Lower leg skin (tissue), 3 donors: ENCODE data around the gene CREB1.

Experiments
- POLR2A ChIP-seq, 2 donors: fragments of 450-650 bp; IDR thresholded peaks; one replicate each; pipeline ENCODE4 v1.6.1; 2016 to 2017; ENCODE audit warnings: antibody characterized with exemption in 2 of 2, mild to moderate bottlenecking in 1 of 2, moderate library complexity in 1 of 2
- TF ChIP-seq, protein P1 (sequence below), 3 donors: fragments of 450-650 bp; IDR thresholded peaks; one replicate each; pipeline ENCODE4 v1.5.1; 2016; ENCODE audit warnings: antibody characterized with exemption in 3 of 3, mild to moderate bottlenecking in 3 of 3, moderate library complexity in 2 of 3

DNA sequence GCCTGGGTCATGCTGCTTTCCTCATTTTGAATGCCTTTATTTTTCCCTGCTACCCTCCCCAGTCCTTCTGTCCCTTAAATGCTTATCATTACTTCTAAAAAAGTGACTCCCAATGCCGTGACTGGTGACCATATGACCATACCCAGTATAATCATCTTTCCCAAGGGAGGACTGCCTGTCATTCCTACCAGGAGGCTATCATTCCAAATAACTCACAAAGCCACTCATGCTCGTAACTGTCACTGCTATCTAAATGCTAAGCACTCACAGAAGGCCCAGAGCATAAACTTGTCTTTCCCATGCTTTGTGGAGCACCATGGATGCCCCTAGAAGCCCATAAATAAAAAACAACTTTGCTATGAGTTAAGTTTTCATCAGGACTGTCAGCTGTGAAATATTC, 38.7 kb upstream of the CREB1 start:
- TF ChIP-seq, protein P1, sequence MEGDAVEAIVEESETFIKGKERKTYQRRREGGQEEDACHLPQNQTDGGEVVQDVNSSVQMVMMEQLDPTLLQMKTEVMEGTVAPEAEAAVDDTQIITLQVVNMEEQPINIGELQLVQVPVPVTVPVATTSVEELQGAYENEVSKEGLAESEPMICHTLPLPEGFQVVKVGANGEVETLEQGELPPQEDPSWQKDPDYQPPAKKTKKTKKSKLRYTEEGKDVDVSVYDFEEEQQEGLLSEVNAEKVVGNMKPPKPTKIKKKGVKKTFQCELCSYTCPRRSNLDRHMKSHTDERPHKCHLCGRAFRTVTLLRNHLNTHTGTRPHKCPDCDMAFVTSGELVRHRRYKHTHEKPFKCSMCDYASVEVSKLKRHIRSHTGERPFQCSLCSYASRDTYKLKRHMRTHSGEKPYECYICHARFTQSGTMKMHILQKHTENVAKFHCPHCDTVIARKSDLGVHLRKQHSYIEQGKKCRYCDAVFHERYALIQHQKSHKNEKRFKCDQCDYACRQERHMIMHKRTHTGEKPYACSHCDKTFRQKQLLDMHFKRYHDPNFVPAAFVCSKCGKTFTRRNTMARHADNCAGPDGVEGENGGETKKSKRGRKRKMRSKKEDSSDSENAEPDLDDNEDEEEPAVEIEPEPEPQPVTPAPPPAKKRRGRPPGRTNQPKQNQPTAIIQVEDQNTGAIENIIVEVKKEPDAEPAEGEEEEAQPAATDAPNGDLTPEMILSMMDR (IDR thresholded peaks at IDR 0.05) = no peak
- no peak for TF ChIP-seq POLR2A (IDR thresholded peaks at IDR 0.05)
